Ishikawa (cell line): Measurements from ENCODE around the gene UBAC2.

Experiments
- CREB1 ChIP-seq: IDR thresholded peaks from 2 replicates; pipeline ENCODE4 v1.6.1; 2012; ENCODE audit warnings: low read depth
- MAX ChIP-seq: IDR thresholded peaks from 2 replicates; pipeline ENCODE4 v1.6.1; 2012
- RAD21 ChIP-seq: IDR thresholded peaks from 2 replicates; pipeline ENCODE4 v1.6.1; 2012; ENCODE audit warnings: low read depth
- REST ChIP-seq: IDR thresholded peaks from 2 replicates; pipeline ENCODE4 v1.6.1; 2012; ENCODE audit warnings: low read depth, mild to moderate bottlenecking

DNA sequence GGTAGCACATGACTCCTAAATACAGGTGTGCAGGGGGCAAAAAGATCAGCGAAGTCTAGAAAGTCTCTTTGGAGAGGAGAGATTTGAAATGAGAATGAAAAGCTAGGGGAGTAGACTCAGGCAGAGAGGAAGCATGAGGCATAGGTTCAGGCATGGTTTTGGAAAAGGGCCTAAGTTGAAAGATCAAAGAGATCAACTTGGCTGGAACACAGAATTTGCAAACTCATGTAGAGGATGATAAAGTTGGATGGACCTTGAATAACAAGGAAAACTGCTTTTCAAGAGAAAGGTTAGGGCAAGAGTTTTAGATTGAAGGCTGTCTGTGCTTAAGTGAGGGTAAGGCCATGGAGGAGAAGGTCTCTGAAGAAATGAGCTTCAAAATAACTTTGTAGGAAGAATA lies 47.4 kb upstream of the UBAC2 start:
- TF ChIP-seq MAX (no peak), CREB1 (no peak), RAD21 (no peak), REST (no peak)
